Stomach (tissue), 4 donors: ENCODE results near the gene ATP11C.

Experiments used
- POLR2A ChIP-seq, 4 donors: fragments of 450-650 bp; IDR thresholded peaks; one replicate each; pipeline ENCODE4 v1.6.1; 2016; ENCODE audit warnings: antibody characterized with exemption in 4 of 4, control low read depth in 2 of 4, mild to moderate bottlenecking in 1 of 4, moderate library complexity in 1 of 4
- TF ChIP-seq, protein P1 (sequence below), 7 experiments: fragments of 450-650 bp in 4 of 7; fragments of 200-600 bp in 3 of 7; sonication (generic) in 3 of 7; IDR thresholded peaks; one replicate each; pipeline ENCODE4 v1.5.1; 2016 to 2019; ENCODE audit warnings: antibody characterized with exemption in 7 of 7, control low read depth in 2 of 7, mild to moderate bottlenecking in 1 of 7

DNA sequence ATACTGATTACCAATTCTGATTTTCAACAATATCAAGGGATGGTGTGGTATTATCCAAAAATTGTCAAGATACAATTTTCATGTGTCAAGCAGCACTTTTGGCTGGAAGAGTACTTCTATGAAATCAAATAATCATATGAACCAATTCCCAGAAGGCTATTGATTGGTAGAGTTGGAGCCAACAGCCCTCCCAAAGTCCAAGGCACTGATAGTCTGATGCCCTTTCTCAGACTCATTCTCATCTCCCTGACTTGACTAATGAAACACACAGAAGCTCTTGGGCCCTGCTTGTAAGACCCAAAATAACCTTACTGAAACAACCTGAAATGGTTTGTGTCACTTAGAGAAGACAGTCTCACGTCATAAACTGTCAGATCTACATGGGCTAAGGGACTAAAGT lies 48.9 kb downstream of the ATP11C start:
- TF ChIP-seq, protein P1, sequence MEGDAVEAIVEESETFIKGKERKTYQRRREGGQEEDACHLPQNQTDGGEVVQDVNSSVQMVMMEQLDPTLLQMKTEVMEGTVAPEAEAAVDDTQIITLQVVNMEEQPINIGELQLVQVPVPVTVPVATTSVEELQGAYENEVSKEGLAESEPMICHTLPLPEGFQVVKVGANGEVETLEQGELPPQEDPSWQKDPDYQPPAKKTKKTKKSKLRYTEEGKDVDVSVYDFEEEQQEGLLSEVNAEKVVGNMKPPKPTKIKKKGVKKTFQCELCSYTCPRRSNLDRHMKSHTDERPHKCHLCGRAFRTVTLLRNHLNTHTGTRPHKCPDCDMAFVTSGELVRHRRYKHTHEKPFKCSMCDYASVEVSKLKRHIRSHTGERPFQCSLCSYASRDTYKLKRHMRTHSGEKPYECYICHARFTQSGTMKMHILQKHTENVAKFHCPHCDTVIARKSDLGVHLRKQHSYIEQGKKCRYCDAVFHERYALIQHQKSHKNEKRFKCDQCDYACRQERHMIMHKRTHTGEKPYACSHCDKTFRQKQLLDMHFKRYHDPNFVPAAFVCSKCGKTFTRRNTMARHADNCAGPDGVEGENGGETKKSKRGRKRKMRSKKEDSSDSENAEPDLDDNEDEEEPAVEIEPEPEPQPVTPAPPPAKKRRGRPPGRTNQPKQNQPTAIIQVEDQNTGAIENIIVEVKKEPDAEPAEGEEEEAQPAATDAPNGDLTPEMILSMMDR (IDR thresholded peaks at IDR 0.05) = no peak
- TF ChIP-seq POLR2A (IDR thresholded peaks at IDR 0.05) = no peak
